Bronchial epithelial cell (primary cell): ENCODE results near the gene RAB11FIP4. TPM values are rescaled to one million over a fixed set of nuclear protein-coding genes. Genes with fewer than 3 reads are reported as not detected.
A peak's percentile ranks its signal among the peaks of the same experiment; 100 is the strongest.

Experiments used
- DNase-seq: peaks from one replicate; pipeline ENCODE4 v3.0.0-alpha.2; 2010; ENCODE audit warnings: low read depth
- FAIRE-seq: peaks from 2 replicates; lab custom pipeline; 2011; peaks lifted over from hg19 to GRCh38; lab: Jason Lieb, UNC
- H3K27me3 ChIP-seq: 2 replicates; pipeline ENCODE4 v1.5.1; 2011; ENCODE audit warnings: low read length; ENCODE audit not compliant: control insufficient read depth, insufficient read depth
- H3K36me3 ChIP-seq: 2 replicates; pipeline ENCODE4 v1.5.1; 2011; ENCODE audit warnings: low read length; ENCODE audit not compliant: control insufficient read depth, insufficient read depth
- H3K4me3 ChIP-seq: 2 replicates; pipeline ENCODE4 v1.5.1; 2011; ENCODE audit warnings: mild to moderate bottlenecking, low read depth, low read length, control low read depth
- total RNA-seq: library from RNA; depleted of rRNA; stranded (reverse); fragments of >200 nt; gene quantifications from 2 replicates; pipeline ENCODE4 v1.2.1, GENCODE V29; 2014
- TF ChIP-seq, protein P1 (sequence below): IDR thresholded peaks from 2 replicates; pipeline ENCODE4 v1.5.1; 2011; ENCODE audit warnings: mild to moderate bottlenecking, moderate library complexity, low read length, control low read depth, inconsistent platforms; ENCODE audit not compliant: insufficient read depth, severe bottlenecking

RAB11FIP4 gene
- total RNA-seq, 1 donor from 2014 or later, result 17.6 TPM

DNA sequence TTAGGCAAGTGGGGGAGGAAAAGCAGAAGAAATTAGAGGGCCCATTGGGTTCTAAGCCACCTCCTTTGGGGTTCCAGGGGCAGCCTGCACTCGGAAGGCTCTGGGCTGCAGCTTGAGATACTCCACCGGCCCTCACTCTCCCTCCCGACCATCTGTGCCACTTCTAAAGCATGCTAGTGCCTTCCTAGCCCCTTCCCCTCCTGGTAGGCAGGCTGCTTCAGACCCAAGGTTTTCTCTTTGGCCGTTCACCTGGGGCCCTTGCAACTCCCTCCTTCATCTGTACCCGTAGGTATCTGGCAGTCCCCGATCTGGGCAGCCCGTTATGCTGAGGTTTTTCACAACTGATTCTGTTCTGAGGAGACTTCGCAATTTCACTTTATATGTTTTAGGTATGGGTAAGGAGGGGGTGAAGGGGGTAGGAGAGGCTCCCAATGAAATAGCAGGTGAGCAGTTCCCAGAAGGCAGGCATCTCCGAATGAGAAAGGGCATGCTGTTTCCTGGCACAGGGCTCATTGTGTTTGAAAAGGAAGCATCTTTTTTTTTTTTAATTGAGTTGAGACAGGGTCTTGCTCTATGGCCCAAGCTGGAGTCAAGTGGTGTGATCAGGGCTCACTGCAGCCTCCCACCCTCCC is 98.7 kb downstream of the RAB11FIP4 start:
- Histone ChIP-seq H3K4me3 (no peak overlapping the region), H3K27me3 (no peaks in the 10 kb centered on the region), H3K36me3 (no peaks in the 10 kb centered on the region)
- TF ChIP-seq, protein P1, sequence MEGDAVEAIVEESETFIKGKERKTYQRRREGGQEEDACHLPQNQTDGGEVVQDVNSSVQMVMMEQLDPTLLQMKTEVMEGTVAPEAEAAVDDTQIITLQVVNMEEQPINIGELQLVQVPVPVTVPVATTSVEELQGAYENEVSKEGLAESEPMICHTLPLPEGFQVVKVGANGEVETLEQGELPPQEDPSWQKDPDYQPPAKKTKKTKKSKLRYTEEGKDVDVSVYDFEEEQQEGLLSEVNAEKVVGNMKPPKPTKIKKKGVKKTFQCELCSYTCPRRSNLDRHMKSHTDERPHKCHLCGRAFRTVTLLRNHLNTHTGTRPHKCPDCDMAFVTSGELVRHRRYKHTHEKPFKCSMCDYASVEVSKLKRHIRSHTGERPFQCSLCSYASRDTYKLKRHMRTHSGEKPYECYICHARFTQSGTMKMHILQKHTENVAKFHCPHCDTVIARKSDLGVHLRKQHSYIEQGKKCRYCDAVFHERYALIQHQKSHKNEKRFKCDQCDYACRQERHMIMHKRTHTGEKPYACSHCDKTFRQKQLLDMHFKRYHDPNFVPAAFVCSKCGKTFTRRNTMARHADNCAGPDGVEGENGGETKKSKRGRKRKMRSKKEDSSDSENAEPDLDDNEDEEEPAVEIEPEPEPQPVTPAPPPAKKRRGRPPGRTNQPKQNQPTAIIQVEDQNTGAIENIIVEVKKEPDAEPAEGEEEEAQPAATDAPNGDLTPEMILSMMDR, result no peak
- FAIRE-seq (no peak), DNase-seq (no peak)

DNA sequence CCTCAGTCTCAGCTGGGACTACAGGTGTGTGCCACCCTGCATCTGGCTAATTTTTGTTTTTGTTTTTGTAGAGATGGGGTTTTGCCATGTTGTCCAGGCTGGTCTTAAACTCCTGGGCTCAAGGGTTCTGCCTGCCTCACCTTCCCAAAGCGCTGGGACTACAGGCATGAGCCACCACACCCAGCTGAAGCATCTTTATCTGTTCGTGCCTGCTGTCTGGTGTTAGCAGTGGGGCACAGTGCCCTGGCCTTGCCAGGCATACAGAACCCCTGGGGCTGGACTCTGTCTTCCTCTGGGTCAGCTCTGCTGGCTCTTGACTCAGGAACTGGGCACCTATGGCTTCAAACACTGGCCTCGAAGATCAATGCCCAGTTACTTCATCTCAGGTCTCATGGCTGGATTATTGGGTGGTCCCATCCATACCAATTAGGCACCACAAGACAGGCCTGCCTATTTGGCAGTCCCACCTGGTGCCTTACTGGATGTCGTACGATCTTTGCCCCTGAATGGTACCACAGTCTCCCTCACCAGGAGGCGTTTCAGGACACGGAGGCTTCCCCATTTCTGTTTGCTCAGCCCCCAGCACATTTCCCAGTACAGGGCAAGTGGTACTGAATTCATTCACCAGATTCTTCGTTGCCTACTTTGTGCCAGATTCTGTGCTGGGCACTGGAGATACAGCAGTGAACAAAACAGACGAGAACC is 99.3 kb downstream of the RAB11FIP4 start:
- TF ChIP-seq, protein P1, result no peak
- FAIRE-seq (no peak), DNase-seq (no peak)
- H3K27me3 ChIP-seq, result no peaks in the 10 kb centered on the region
- no peak overlapping the region for H3K4me3 ChIP-seq
- H3K36me3 ChIP-seq, result no peaks in the 10 kb centered on the region

DNA sequence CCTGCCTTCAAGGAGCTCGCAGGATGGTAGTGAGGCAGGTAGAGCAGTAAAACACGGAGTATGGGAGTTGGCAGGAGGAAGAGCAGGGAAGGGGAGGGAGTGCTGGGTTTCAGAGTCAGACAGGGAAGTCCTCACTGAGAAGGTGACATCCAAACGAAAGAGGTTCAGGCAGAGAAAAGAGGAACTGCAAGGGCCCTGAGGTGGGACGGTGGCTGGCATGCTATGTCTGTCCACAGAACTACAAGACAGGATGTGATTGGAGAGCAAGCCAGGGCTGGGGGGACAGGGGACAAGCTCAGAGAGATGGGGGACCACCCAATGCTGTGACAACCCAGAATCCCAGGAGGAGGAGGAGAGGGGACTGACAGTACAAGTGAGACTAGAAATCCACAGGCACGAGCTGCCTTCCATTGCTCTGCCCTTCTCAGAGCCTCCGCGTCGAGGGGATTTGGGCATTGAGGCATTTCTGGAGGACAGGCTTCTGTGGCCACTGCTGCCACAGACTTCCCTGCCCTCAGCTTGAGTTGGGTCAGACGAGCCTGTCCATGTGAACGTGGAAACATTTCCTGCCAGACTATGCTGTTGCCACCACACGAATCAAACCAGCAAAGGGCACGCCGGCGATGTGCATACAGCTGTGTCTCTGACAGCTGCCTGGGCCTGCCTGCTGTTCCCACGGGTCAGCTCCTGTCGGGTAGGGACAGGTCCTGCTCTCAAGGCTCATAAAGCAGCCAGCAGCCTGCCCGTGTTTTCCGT is 100.1 kb downstream of the RAB11FIP4 start:
- Histone ChIP-seq H3K4me3 (no peak overlapping the region), H3K36me3 (no peaks in the 10 kb centered on the region), H3K27me3 (no peaks in the 10 kb centered on the region)
- TF ChIP-seq, protein P1, result no peak
- DNase-seq, result peak; percentile 61
- FAIRE-seq, result peak; percentile 7

DNA sequence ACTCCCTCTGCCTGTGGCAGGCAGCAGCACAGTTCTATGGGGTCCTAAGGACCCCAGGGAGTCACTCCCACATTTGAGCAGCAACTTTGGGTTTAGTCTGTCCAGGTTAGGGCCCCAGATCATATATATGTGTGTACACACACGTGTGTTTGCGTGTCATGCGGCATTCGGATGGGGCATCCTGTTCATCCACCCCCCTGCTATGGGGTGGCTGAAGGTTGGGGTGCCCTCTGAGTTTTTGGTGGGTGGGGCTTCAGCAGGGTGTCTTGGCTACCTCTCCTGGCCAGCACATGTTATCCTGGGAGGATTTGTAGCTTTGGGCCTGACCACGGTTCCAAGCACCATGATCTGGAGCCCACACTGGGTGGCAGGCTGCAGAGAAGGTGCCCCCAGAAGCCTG is 100.7 kb downstream of the RAB11FIP4 start:
- TF ChIP-seq, protein P1, result no peak
- Histone ChIP-seq H3K27me3 (no peaks in the 10 kb centered on the region), H3K36me3 (no peaks in the 10 kb centered on the region), H3K4me3 (no peak overlapping the region)
- FAIRE-seq (peak; percentile 23), DNase-seq (no peak)

DNA sequence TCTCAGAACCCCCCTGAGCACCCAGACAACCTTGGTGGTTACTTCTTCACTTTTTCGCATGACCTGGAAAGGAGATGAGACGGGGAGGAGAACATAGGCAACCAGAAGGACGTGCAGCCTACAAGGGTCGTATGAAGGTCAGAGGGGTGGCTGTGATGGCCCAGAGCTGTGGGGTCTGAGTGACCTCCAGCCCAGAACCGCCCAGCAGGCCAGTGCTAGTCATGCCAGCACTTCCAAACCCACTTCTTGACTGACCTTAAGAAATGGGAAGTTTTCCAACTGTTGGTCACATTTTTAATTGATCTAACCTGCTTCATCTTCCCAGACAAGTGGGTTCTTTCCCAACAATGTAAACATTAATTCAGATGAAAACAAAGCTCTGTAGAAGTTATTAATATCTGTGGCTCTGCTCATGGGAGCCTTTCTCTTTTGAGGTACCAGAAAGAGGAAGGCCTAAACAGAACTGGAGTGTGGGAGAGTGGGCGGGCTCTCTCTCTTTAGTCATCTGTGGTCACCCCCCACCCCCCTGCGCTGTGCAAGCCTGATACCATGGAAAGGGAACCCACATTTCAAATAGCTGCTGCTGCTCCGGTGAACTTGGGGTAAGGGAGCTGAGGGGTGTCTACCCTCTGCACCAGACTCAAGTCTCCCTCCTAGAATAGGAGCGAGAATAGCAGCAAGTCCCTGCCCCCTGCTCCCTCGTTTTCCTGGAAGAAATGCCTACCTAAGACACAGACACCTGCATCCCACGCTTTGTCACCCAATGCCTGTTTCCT is 101.6 kb downstream of the RAB11FIP4 start:
- no peak for FAIRE-seq
- H3K36me3 ChIP-seq, result no peaks in the 10 kb centered on the region
- DNase-seq, result no peak
- H3K4me3 ChIP-seq, result no peak overlapping the region
- TF ChIP-seq, protein P1, result no peak
- no peaks in the 10 kb centered on the region for H3K27me3 ChIP-seq
